Tibial nerve (tissue), 4 donors: ENCODE measurements around the gene BRAT1. TPM values are rescaled to one million over a fixed set of nuclear protein-coding genes. Genes with fewer than 3 reads are reported as not detected.

ENCODE experiments used
- DNase-seq, 2 donors: peaks; one replicate each; pipeline ENCODE4 v3.0.0-alpha.2; 2019; ENCODE audit warnings: low spot score in 2 of 2
- H3K27ac ChIP-seq, 4 donors: fragments of 200-600 bp; sonication (generic) in 3 of 4; one replicate each; pipeline ENCODE4 v1.5.1; 2017 to 2019; ENCODE audit warnings: mild to moderate bottlenecking in 1 of 4
- H3K27me3 ChIP-seq, 2 donors: fragments of 200-600 bp; sonication (generic) in 1 of 2; one replicate each; pipeline versions ENCODE4 v1.5.1 to v1.6.0; 2017 to 2019
- H3K36me3 ChIP-seq, 3 donors: fragments of 200-600 bp; sonication (generic); one replicate each; pipeline ENCODE4 v1.5.1; 2018 to 2019
- H3K4me1 ChIP-seq, 4 donors: fragments of 200-600 bp; sonication (generic) in 3 of 4; one replicate each; pipeline ENCODE4 v1.5.1; 2017 to 2019
- H3K4me3 ChIP-seq, 4 donors: fragments of 200-600 bp; sonication (generic) in 3 of 4; one replicate each; pipeline ENCODE4 v1.5.1; 2017 to 2019; ENCODE audit warnings: mild to moderate bottlenecking in 1 of 4, moderate library complexity in 1 of 4
- H3K9me3 ChIP-seq, 4 donors: fragments of 200-600 bp; sonication (generic) in 3 of 4; one replicate each; pipeline ENCODE4 v1.5.1; 2017 to 2019
- EP300 ChIP-seq, 2 donors: sonication (generic); formaldehyde crosslinking; IDR thresholded peaks; one replicate each; pipeline ENCODE4 v1.6.1; 2017; ENCODE audit warnings: antibody characterized with exemption in 2 of 2, mild to moderate bottlenecking in 1 of 2
- POLR2A ChIP-seq, 2 donors: fragments of 450-650 bp; IDR thresholded peaks; one replicate each; pipeline ENCODE4 v1.6.1; 2017; ENCODE audit warnings: antibody characterized with exemption in 2 of 2, mild to moderate bottlenecking in 2 of 2, moderate library complexity in 2 of 2
- WGBS, 2 donors: methylation state at CpG; one replicate each; pipeline ENCODE4 v1.1.5; 2018; 5-methylcytosine and 5-hydroxymethylcytosine counted together
- total RNA-seq, 4 donors: library from RNA; depleted of rRNA; stranded (reverse); fragments of >200 nt; gene quantifications; one replicate each; pipeline ENCODE4 v1.1.0, GENCODE V29; 2016
- TF ChIP-seq, protein P1 (sequence below), 5 experiments: fragments of 200-600 bp in 3 of 5; fragments of 450-650 bp in 2 of 5; sonication (generic) in 3 of 5; IDR thresholded peaks; one replicate each; pipeline ENCODE4 v1.5.1; 2016 to 2019; ENCODE audit warnings: antibody characterized with exemption in 5 of 5, mild to moderate bottlenecking in 3 of 5, moderate library complexity in 2 of 5

The BRAT1 gene
- total RNA-seq, 4 donors from 2014 or later: 38.0 to 72.9 (median 52.0) TPM

- TF ChIP-seq, protein P1, sequence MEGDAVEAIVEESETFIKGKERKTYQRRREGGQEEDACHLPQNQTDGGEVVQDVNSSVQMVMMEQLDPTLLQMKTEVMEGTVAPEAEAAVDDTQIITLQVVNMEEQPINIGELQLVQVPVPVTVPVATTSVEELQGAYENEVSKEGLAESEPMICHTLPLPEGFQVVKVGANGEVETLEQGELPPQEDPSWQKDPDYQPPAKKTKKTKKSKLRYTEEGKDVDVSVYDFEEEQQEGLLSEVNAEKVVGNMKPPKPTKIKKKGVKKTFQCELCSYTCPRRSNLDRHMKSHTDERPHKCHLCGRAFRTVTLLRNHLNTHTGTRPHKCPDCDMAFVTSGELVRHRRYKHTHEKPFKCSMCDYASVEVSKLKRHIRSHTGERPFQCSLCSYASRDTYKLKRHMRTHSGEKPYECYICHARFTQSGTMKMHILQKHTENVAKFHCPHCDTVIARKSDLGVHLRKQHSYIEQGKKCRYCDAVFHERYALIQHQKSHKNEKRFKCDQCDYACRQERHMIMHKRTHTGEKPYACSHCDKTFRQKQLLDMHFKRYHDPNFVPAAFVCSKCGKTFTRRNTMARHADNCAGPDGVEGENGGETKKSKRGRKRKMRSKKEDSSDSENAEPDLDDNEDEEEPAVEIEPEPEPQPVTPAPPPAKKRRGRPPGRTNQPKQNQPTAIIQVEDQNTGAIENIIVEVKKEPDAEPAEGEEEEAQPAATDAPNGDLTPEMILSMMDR (IDR thresholded peaks at IDR 0.05): no peak
- no peak for TF ChIP-seq POLR2A (IDR thresholded peaks at IDR 0.05)
- TF ChIP-seq EP300 (IDR thresholded peaks at IDR 0.05): no peak
- no peaks in the 10 kb centered on the region for H3K9me3 ChIP-seq
- no peak for DNase-seq
- no peak overlapping the region for H3K4me3 ChIP-seq
- peaks cover 0 to 19% (median 3%) of the 10 kb centered on the region in 4 donors for H3K4me1 ChIP-seq
- H3K27me3 ChIP-seq: no peaks in the 10 kb centered on the region
- no peak overlapping the region for H3K27ac ChIP-seq
- H3K36me3 ChIP-seq: peaks cover 0 to 33% (median 7%) of the 10 kb centered on the region in 3 donors
- 95 to 97% methylated on average over 14 of the region's 14 CpGs for WGBS, 2 donors
Measured at GRCh38 chr7:2569421-2569820, 14.1 kb upstream of the BRAT1 start.

GRCh38 chr7:2568521-2569223 lies 13.3 kb upstream of the BRAT1 start:
- WGBS, 2 donors: 89 to 90% methylated on average over 23 to 24 of the region's 24 CpGs
- TF ChIP-seq, protein P1 (IDR thresholded peaks at IDR 0.05): no peak
- TF ChIP-seq EP300 (IDR thresholded peaks at IDR 0.05) (no peak), POLR2A (IDR thresholded peaks at IDR 0.05) (no peak)
- peaks cover 0 to 19% (median 3%) of the 10 kb centered on the region in 4 donors for H3K4me1 ChIP-seq
- H3K36me3 ChIP-seq: peaks cover 0 to 26% (median 4%) of the 10 kb centered on the region in 3 donors
- H3K27me3 ChIP-seq: no peaks in the 10 kb centered on the region
- no peaks in the 10 kb centered on the region for H3K9me3 ChIP-seq
- DNase-seq: no peak
- H3K27ac ChIP-seq: no peak overlapping the region
- H3K4me3 ChIP-seq: no peak overlapping the region

GRCh38 chr7:2567679-2568278 lies 12.5 kb upstream of the BRAT1 start:
- WGBS, 2 donors: 37 to 40% methylated on average over 16 of the region's 16 CpGs
- Histone ChIP-seq H3K36me3 (peaks cover 0 to 19% (median 0%) of the 10 kb centered on the region in 3 donors), H3K4me1 (peaks cover 0 to 19% (median 3%) of the 10 kb centered on the region in 4 donors), H3K27ac (no peak overlapping the region), H3K27me3 (no peaks in the 10 kb centered on the region), H3K4me3 (no peak overlapping the region), H3K9me3 (no peaks in the 10 kb centered on the region)
- DNase-seq: no peak
- TF ChIP-seq POLR2A (IDR thresholded peaks at IDR 0.05) (no peak), EP300 (IDR thresholded peaks at IDR 0.05) (no peak)
- TF ChIP-seq, protein P1 (IDR thresholded peaks at IDR 0.05): peak in 4 of 5 experiments; percentile 29 to 54 (median 39)

GRCh38 chr7:2566890-2567678 lies 11.8 kb upstream of the BRAT1 start:
- H3K4me3 ChIP-seq: peak overlapping the region in 1 of 4 donors; percentile 21
- H3K36me3 ChIP-seq: peaks cover 0 to 12% (median 0%) of the 10 kb centered on the region in 3 donors
- H3K27me3 ChIP-seq: no peaks in the 10 kb centered on the region
- no peaks in the 10 kb centered on the region for H3K9me3 ChIP-seq
- WGBS, 2 donors: 56 to 64% methylated on average over 28 of the region's 28 CpGs
- DNase-seq: no peak
- H3K4me1 ChIP-seq: peaks cover 0 to 19% (median 3%) of the 10 kb centered on the region in 4 donors
- H3K27ac ChIP-seq: peak overlapping the region in 1 of 4 donors; percentile 30
- TF ChIP-seq POLR2A (IDR thresholded peaks at IDR 0.05) (no peak), EP300 (IDR thresholded peaks at IDR 0.05) (no peak)
- TF ChIP-seq, protein P1 (IDR thresholded peaks at IDR 0.05): peak in 1 of 5 experiments; percentile 11
